LNCAP (cell line): ENCODE data around the gene WAPL.

ENCODE experiments used
- TF ChIP-seq, protein P1 (sequence below): fragments of 450-650 bp; IDR thresholded peaks from 2 replicates; pipeline ENCODE4 v1.5.1; 2017; ENCODE audit warnings: mild to moderate bottlenecking

WAPL gene

DNA sequence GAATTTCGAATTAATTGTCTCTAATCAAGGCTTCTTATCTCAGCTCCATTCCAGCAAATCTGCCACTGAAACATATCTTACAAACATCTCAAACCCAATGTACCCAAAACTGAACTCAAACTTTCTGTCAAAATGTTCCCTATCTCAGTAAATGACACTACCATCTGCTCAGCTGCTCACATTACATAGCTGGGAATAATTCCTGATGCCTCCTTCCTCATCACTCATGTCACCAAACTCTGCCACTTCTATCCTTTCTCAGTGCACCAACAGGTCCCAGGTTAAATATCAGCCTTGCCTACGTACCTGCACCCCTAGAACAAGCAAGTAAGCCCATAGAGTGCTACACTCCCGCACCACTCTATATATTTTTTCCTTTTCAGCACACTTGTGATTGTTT, 12.4 kb downstream of the WAPL start:
- TF ChIP-seq, protein P1, sequence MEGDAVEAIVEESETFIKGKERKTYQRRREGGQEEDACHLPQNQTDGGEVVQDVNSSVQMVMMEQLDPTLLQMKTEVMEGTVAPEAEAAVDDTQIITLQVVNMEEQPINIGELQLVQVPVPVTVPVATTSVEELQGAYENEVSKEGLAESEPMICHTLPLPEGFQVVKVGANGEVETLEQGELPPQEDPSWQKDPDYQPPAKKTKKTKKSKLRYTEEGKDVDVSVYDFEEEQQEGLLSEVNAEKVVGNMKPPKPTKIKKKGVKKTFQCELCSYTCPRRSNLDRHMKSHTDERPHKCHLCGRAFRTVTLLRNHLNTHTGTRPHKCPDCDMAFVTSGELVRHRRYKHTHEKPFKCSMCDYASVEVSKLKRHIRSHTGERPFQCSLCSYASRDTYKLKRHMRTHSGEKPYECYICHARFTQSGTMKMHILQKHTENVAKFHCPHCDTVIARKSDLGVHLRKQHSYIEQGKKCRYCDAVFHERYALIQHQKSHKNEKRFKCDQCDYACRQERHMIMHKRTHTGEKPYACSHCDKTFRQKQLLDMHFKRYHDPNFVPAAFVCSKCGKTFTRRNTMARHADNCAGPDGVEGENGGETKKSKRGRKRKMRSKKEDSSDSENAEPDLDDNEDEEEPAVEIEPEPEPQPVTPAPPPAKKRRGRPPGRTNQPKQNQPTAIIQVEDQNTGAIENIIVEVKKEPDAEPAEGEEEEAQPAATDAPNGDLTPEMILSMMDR = no peak

DNA sequence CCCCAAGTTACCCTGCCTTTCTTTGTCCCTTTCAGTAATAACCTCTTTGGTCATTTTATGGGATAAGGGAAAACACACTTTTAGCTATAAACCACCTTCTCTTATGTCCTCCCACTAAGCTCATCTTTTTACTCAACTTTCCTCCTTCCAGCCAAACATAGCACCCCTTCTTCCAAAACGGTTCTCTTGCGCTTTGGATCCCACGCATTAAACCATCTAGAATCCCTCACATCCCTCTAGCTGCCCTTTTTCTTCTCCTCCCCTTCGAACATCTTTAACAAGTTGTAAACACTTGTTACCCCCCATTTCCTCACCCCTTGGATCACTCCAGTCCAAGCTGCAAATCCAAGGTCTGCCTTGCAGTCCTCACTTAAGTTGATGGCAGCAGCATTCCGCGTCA, 13.4 kb downstream of the WAPL start:
- TF ChIP-seq, protein P1 = no peak

DNA sequence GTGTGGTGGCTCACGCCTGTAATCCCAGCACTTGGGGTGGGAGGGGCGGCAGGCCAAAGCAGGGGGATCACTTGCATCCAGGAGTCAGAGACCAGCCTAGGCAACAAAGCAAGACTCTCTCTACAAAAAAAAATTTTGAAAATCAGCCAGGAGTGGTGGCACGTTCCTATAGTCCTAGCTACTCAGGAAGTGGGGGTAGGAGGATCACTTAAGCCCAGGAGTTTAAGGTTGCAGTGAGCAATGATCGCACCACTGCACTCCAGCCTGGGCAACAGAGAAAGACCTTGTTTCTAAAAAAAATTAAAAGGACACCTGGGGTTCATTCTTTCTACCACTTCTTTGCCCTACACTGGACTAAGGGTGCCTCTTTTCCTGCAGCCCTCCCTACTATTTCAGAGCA, 15.1 kb downstream of the WAPL start:
- TF ChIP-seq, protein P1 = no peak

DNA sequence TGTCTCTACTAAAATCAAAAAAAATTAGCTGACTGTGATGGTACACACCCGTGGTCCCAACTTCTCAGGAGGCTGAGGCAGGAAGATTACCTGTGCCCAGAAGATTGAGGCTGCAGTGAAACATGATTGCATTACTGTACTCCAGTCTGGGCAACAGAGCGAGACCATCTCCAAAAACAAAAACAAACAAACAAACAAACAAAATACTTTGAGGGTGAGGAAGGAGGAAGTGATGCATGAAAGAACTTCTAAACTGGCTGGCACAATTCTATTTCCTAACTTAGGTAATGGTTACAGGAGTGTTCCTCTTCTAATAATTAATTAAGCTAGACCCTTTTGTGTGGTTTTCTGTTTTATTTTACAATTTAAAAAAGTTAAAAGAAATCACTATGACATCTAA, 15.5 kb downstream of the WAPL start:
- TF ChIP-seq, protein P1 = no peak

DNA sequence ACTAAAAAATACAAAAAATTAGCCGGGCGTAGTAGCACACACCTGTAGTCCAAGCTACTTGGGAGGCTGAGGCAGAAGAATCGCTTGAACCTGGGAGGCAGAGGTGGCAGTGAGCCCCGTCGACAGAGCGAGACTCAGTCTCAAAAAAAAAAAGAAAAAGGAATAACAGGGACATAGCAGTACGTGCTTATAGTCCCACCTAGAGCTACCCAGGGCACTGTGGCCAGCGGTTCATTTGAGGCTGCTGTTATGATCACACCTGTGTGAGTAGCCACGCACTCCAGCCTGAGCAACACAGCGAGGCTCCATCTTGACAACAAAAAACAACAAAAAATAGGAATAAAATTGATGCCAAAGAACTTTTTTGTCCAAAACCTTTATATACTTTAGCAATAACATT, 17.1 kb downstream of the WAPL start:
- TF ChIP-seq, protein P1 = no peak

DNA sequence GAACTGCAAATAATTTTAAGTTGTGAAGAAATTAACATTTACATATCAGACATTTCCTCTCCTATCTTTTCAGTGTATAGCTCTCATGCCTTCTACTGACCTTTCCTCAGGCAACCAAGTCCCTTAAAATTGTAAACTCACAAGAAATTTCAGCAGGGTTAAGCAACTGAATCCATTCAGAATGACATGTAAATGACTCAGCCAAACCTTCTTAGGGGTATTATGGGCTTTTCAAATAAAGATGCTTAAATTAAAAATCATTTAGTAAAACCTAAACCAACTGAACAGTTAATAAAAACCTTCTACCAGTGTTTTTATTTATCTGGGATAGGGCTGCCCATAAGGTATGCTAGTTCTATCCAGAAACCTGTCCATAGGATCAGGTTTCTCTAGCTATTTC, 20.7 kb downstream of the WAPL start:
- TF ChIP-seq, protein P1 = no peak

DNA sequence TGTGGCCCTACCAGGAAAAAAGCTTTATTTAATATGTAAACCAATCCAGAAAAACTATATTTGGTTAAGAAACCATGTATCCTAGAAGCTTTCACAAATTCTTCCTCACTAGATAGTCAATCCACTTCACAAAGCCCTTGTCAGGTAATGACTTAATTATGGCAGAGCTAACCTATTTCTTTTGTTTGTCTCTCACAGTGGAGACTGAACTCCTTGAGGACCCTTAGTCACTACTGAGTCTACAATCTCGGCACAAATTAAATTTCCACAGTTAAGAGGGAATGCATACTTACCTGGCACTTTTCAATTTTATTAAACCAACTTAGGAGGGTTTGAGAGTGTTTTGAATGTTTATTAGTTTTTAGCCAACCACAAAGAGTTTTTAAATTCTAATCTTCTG, 23.0 kb downstream of the WAPL start:
- TF ChIP-seq, protein P1 = no peak

DNA sequence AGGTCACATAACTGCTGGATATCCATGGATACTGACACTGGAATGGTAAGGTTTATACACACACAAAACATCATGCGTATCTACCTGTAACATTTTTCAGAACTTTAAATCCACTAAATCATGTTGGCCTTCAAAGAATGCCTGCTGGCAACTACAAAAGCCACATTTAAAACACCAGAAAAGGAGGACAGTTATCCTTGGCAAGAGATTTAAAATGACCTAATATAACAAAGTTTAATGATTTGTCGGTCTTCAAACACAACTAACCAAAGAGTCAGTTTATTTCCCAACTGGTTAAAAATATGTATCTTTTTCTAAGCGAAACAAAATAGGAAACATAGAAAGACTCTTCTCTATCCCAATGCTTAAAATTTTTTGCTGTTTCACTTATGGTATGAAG, 24.0 kb downstream of the WAPL start:
- TF ChIP-seq, protein P1 = no peak
